Measurements from ENCODE around the gene ARMC2. TPM values are rescaled to one million over a fixed set of nuclear protein-coding genes. Genes with fewer than 3 reads are reported as not detected.

The ARMC2 gene
- total RNA-seq, 1 donor from 2014 or later, result 3.1 TPM

DNA sequence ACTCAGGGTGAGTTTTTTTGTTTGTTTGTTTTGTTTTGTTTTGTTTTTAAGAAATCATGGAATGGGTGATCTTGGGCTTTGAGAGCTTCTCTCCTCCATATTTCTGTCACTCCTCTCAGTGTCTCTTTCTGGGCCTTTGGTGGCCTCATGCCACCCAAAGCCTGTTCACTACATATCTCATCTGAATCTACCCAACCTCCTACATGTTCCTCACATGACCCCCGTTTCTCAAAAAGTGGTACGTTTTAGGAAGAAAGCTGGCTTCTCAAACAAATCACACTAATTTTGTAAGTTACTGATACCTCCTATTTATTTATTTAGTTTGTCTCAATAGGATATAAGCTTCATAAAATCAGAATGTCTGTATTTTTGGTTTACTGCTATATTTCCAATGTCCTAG, 166.4 kb downstream of the ARMC2 start:
- no peak for DNase-seq (ENCODE audit: low spot score)

DNA sequence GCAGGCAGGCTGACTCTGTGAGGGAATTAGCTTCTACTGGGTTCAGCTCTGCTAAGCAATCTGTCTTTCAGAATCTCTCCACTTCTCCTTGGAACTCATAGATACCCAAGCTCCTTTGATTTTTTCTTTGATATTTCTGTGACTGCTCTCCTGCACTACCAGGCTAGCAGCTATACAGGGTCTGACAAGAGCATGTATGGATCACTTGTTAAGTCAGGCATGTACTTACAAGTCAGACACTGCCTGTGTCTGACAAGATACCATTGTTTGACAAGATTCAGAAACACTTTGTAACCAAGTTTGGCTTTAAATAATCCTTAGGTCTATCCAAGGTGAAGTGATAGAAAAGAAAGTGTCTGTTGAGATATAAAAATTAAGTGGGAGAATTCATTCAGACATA, 167.0 kb downstream of the ARMC2 start:
- peak; percentile 69 for DNase-seq (ENCODE audit: low spot score)

DNA sequence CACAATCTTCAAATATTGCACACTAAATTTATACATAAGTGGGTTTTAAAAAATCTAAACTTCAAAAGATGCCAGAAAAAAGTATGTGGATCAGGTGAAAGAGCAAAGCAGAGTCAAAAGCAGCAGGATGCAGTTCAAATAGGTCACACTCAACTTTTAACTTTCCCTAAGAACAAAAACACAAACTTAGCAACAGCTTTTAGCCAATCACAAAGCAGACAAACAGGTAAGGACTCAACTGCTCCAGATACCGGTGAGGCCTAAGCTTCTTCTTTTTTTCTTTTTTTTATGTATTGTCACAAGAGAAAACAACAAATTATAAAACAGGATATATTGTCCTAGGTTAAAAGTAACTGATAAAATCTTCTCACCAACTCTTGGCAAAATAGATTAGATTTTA, 171.7 kb downstream of the ARMC2 start:
- no peak for DNase-seq (ENCODE audit: low spot score)

DNA sequence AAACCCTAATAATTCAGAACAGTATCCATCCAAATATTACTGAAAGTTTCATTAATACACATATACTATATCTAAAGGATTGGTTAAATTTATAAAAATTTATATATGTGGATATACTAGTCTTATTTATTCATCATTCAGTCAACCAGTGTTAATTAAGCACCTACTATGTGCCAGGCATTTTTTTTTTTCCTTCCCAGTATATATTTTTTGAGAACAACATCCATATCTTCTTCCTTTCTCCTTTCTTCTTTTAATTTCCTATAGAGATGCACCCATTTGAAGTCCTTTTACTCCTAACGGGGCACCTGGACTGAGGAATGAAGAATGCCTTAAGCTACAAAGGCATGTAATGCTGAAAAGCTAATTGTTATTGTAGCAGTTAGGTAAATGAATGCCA, 173.6 kb downstream of the ARMC2 start:
- DNase-seq (ENCODE audit: low spot score), result no peak

- no peak for DNase-seq (ENCODE audit: low spot score)
Observed at GRCh38 chr6:109023356-109023925, 175.2 kb downstream of the ARMC2 start.

Other genes starting within 250 kb of the ARMC2 start
- 63.1 TPM for gene SESN1, start 246.4 kb downstream of the ARMC2 start, total RNA-seq (ENCODE audit: insufficient read depth, low replicate concordance)
- gene CEP57L1, start 247.1 kb downstream of the ARMC2 start, total RNA-seq (ENCODE audit: insufficient read depth, low replicate concordance), result 59.7 TPM

All from umbilical cord (tissue), 2 donors.